ENCODE measurements around the gene ZDHHC11.
"Not testable (repeated sequence)": the region's sequence is repeated elsewhere in the genome, so short reads cannot be mapped to it uniquely, and the experiment has no call there.

The ZDHHC11 gene

GRCh38 chr5:774304-774703, 76.5 kb downstream of the ZDHHC11 start:
- not testable (repeated sequence) for DNase-seq

- no peak for DNase-seq
Observed at GRCh38 chr5:773517-774264, 77.1 kb downstream of the ZDHHC11 start.

- DNase-seq, result not testable (repeated sequence)
Observed at GRCh38 chr5:772931-773330, 77.9 kb downstream of the ZDHHC11 start.

- DNase-seq, result not testable (repeated sequence)
Observed at GRCh38 chr5:772547-772890, 78.3 kb downstream of the ZDHHC11 start.

- DNase-seq, result not testable (repeated sequence)
Observed at GRCh38 chr5:771841-772546, 78.8 kb downstream of the ZDHHC11 start.

- not testable (repeated sequence) for DNase-seq
Observed at GRCh38 chr5:771087-771781, 79.6 kb downstream of the ZDHHC11 start.

- not testable (repeated sequence) for DNase-seq
Observed at GRCh38 chr5:770585-770984, 80.2 kb downstream of the ZDHHC11 start.

- not testable (repeated sequence) for DNase-seq
Observed at GRCh38 chr5:769485-770145, 81.2 kb downstream of the ZDHHC11 start.

GRCh38 chr5:766666-767431, 83.9 kb downstream of the ZDHHC11 start:
- DNase-seq, result no peak

- no peak for DNase-seq
Observed at GRCh38 chr5:765948-766631, 84.7 kb downstream of the ZDHHC11 start.

- DNase-seq, result no peak
Observed at GRCh38 chr5:763998-764781, 86.6 kb downstream of the ZDHHC11 start.

GRCh38 chr5:763397-763796, 87.4 kb downstream of the ZDHHC11 start:
- DNase-seq, result no peak

- not testable (repeated sequence) for DNase-seq
Observed at GRCh38 chr5:762996-763395, 87.8 kb downstream of the ZDHHC11 start.

- no peak for DNase-seq
Observed at GRCh38 chr5:761854-762710, 88.7 kb downstream of the ZDHHC11 start.

GRCh38 chr5:761059-761771, 89.6 kb downstream of the ZDHHC11 start:
- DNase-seq, result no peak

- DNase-seq, result no peak
Observed at GRCh38 chr5:760363-761058, 90.3 kb downstream of the ZDHHC11 start.

GRCh38 chr5:759781-760362, 90.9 kb downstream of the ZDHHC11 start:
- no peak for DNase-seq

- DNase-seq, result peak; percentile 69 to 77
Observed at GRCh38 chr5:759111-759751, 91.6 kb downstream of the ZDHHC11 start.

Measured in CD4-positive, alpha-beta T cell treated with Interleukin-1 beta for 1 hour (primary cell).